Naive B cell (primary cell): ENCODE measurements around the gene RABL2B. TPM values are rescaled to one million over a fixed set of nuclear protein-coding genes. Genes with fewer than 3 reads are reported as not detected.
A peak's percentile ranks its signal among the peaks of the same experiment; 100 is the strongest.
"Not testable (repeated sequence)": the region's sequence is repeated elsewhere in the genome, so short reads cannot be mapped to it uniquely, and the experiment has no call there.

ENCODE experiments used
- ATAC-seq, 2 donors: fragments of 150-1000 bp; cut with Tn5 transposase; 2 replicates each; pipeline ENCODE4 v1.10.0; 2021; ENCODE audit warnings: low read depth in 2 of 2, mild to moderate bottlenecking in 2 of 2, moderate library complexity in 2 of 2
- DNase-seq: peaks from one replicate; pipeline ENCODE4 v3.0.0; 2022
- H3K27ac Mint-ChIP-seq, 6 donors: one replicate each; pipeline ENCODE4 v1.8.0; 2020 to 2022; ENCODE audit warnings: mild to moderate bottlenecking in 6 of 6, mixed read lengths in 6 of 6, moderate library complexity in 5 of 6, inconsistent platforms in 2 of 6
- H3K27me3 Mint-ChIP-seq, 3 donors: one replicate each; pipeline ENCODE4 v1.8.0; 2021 to 2022; ENCODE audit warnings: mixed read lengths in 3 of 3, mild to moderate bottlenecking in 1 of 3
- H3K36me3 Mint-ChIP-seq, 2 donors: one replicate each; pipeline ENCODE4 v1.8.0; 2020 to 2022; ENCODE audit warnings: mixed read lengths in 2 of 2, inconsistent platforms in 1 of 2, mild to moderate bottlenecking in 1 of 2
- H3K4me1 Mint-ChIP-seq, 3 donors: one replicate each; pipeline ENCODE4 v1.8.0; 2020 to 2022; ENCODE audit warnings: mixed read lengths in 3 of 3, inconsistent platforms in 1 of 3, mild to moderate bottlenecking in 1 of 3, moderate library complexity in 1 of 3
- H3K4me3 Mint-ChIP-seq, 8 donors: one replicate each; pipeline ENCODE4 v1.8.0; 2020 to 2022; ENCODE audit warnings: mild to moderate bottlenecking in 8 of 8, mixed read lengths in 8 of 8, moderate library complexity in 8 of 8, inconsistent platforms in 2 of 8
- H3K9me3 Mint-ChIP-seq, 7 donors: one replicate each; pipeline ENCODE4 v1.8.0; 2020 to 2022; ENCODE audit warnings: mixed read lengths in 7 of 7, mild to moderate bottlenecking in 5 of 7, inconsistent platforms in 2 of 7, moderate library complexity in 1 of 7
- polyA plus RNA-seq, 6 donors: library from polyadenylated mRNA; unstranded; fragments of 300-500 nt; fragmentation: Illumina TruSeq; gene quantifications; one replicate each; pipeline ENCODE4 v1.2.3, GENCODE V29; 2021; ENCODE audit warnings: low read depth in 6 of 6

RABL2B gene
- polyA plus RNA-seq, result 10 to 100 TPM; 22.2 to 30.9 (median 26.8) TPM

DNA sequence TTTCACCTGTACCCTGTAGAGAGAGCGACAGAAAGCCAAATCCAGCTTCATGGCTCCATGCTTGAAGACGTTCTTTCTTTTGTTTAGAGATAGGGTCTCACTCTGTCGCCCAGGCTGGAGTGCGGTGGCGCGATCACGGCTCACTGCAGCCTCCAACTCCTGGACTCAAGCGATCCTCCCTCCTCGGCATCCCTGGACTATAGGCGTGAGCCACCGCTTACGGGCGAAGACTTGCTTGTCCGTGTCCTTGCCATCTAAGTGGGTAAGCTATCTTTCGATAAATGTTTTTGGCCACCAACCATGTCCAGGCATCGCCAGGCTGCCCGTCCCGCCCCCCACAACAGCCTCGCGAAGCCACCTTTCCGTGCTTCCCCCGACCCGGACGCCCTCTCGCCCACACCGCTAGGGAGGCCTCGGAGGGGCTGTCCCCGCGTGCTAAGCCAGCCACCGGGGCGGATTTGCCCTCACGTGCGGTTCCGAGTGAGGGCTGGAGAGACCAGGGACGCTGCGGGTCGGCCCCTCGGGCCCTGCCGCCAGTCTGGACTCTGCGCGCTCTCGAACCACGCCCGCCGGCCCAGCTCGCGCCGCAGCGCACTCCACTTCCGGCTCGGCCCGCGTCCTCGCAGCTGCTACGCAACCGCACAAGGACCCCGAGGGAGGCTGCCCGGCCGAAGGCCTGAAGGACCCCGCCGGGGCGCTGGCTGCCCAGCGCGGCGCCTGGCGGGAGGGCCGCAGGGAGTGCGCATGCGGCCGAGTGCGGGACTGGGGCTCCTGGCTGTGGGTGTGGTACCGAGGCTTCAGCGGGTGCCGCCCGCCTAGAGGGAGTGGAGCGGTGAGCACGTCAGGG, at the start of gene RABL2B:
RABL2B (minus strand) TSS at position 604 of the 847 bp plus-strand sequence. CDS start 1,342 bp downstream, outside the sequence.
- not testable (repeated sequence) for H3K27me3 Mint-ChIP-seq, H3K36me3 Mint-ChIP-seq, H3K9me3 Mint-ChIP-seq
- ATAC-seq (peak; percentile 81 to 83), DNase-seq (peak; percentile 94)
- peak within 1 kb of the TSS; percentile 79 to 93 (median 88) for H3K4me3 Mint-ChIP-seq
- peaks cover 6 to 13% (median 8%) of the 10 kb centered on the region in 3 donors for H3K4me1 Mint-ChIP-seq
- peak within 1 kb of the TSS; percentile 78 to 96 (median 89) for H3K27ac Mint-ChIP-seq

DNA sequence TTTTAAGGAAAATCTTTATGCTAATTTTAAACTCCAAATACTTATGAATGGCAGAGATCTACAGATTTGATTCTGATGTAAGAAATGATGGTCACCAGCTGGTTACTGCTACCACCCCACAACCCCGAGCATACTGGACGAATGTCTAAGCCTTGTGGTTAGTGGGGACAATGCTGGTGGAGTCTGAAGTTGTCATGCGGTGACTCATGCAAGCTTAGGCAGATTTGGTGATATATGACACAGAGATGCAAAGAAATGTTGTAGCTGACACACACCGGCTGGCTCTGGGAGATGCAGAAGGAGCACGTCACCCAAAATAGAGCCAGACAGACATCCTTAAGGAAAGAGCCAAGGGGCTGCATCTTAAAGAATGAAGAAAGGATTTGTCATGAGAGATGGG, 3.5 kb upstream of the RABL2B start:
- not testable (repeated sequence) for H3K4me3 Mint-ChIP-seq, H3K27ac Mint-ChIP-seq, H3K36me3 Mint-ChIP-seq, H3K27me3 Mint-ChIP-seq, ATAC-seq, DNase-seq, H3K9me3 Mint-ChIP-seq
- H3K4me1 Mint-ChIP-seq, result peaks cover 6 to 13% (median 8%) of the 10 kb centered on the region in 3 donors

DNA sequence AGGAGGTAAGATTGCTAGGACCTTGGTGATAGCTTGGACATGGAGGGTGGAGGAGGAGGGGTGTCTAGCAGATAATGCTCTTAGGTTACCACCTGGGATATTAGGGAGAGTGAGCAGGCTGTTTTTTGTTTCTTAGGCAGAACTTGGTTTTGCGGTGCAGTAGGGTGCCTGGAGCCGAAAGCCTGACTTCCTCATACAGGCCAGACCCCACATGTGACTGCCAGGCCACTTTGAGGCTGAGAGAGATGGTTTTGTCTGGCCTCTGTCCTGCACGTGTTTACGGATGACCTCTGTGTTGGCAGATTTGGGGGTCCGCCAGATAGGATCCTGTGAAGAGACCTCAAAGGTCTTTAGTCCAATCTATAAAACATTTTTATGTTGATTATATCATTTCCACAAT, 1.9 kb upstream of the RABL2B start:
- Mint-ChIP-seq H3K4me3 (peak overlapping the region in 5 of 8 donors; percentile 44 to 71 (median 68)), H3K4me1 (peaks cover 6 to 13% (median 8%) of the 10 kb centered on the region in 3 donors)
- H3K27ac Mint-ChIP-seq, H3K27me3 Mint-ChIP-seq, H3K36me3 Mint-ChIP-seq, ATAC-seq, DNase-seq, H3K9me3 Mint-ChIP-seq: not testable (repeated sequence)

DNA sequence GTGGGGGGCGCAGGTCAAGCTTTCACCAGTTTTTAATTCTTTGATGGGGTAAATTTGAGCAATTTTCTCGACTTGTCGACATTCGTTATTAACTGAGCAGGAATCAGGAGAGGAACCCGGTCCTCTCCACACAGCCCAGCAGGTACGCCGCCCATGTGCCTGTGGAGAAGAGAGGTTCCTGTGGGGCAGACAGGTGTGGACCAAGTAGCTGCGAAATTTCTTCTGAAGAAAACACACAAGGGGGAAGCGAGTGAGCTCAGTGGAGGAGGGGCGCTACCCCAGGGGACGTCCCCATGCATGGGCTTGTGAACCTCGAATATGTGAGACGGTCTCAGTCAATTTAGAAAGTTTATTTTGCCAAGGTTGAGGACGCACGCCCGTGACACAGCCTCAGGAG, 442 bp upstream of the RABL2B start:
- Mint-ChIP-seq H3K4me1 (peaks cover 6 to 13% (median 8%) of the 10 kb centered on the region in 3 donors), H3K27ac (peak overlapping the region; percentile 78 to 96 (median 89)), H3K4me3 (peak overlapping the region; percentile 79 to 93 (median 88))
- not testable (repeated sequence) for H3K9me3 Mint-ChIP-seq, H3K36me3 Mint-ChIP-seq, H3K27me3 Mint-ChIP-seq
- ATAC-seq (peak; percentile 64 to 69), DNase-seq (peak; percentile 61)

DNA sequence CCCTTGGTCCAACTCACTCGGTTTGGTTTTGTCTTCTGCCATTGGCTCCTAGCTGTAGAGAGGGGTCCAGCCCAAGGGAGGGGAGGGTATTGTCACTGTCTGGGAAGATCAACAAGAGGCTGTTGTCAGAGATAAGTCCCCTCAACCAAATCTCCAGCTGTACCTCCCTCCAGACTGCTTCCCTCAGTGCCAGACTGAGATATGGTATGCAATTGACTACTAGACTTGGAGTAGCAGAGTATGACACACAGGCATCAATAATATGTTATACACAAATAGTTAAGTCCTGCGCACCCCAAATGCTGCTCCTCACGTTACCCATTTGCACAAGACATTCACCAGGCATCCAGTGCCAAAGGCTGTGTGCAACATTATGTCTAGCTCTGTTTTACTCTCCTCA, 1.2 kb downstream of the RABL2B start:
- Mint-ChIP-seq H3K4me3 (peak overlapping the region in 7 of 8 donors; percentile 4 to 79 (median 62)), H3K4me1 (peaks cover 6 to 13% (median 8%) of the 10 kb centered on the region in 3 donors)
- not testable (repeated sequence) for H3K9me3 Mint-ChIP-seq, H3K27me3 Mint-ChIP-seq, H3K27ac Mint-ChIP-seq, ATAC-seq, DNase-seq, H3K36me3 Mint-ChIP-seq

DNA sequence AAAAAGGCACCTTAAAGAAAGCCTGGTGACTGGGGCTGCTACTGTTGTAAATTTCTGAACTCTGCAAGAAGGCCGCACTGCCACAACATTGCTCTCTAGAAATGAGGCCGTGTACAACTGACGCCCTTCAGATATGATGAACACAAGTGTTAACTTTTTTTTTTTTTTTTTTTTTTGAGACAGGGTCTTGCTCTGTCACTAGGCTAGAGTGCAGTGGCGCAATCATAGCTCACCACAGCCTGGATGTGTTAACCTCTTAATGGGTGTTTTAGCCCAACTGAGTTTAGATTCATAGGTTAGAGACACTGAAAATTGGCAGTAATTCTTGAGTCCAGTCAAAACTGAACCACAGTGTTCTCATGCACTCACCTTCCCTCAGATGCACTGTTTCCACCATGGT, 3.2 kb downstream of the RABL2B start:
- H3K36me3 Mint-ChIP-seq, ATAC-seq, DNase-seq, H3K27me3 Mint-ChIP-seq, H3K27ac Mint-ChIP-seq, H3K9me3 Mint-ChIP-seq: not testable (repeated sequence)
- H3K4me3 Mint-ChIP-seq, result peak overlapping the region in 1 of 8 donors; percentile 38
- peaks cover 6 to 11% (median 8%) of the 10 kb centered on the region in 3 donors for H3K4me1 Mint-ChIP-seq

DNA sequence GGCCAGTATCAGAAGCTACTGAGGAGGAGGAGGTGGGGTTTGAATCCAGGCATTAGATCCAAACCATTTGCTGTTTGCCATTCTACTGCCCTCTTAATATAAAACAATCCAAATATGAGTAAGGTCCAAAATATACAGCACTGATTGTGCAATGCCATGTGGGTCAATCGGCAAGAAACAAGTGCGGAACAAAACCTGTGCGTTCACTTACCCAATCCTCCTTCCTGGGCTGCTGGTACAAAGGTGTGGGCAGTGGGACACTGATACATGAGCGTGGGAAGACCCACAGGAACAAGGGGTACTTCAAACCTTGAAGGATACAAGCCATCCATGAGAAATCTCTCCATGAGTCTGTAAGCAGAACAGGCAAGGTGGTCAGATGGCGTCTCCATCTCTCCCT, 5.8 kb downstream of the RABL2B start:
- not testable (repeated sequence) for H3K27ac Mint-ChIP-seq, ATAC-seq, DNase-seq, H3K4me1 Mint-ChIP-seq, H3K4me3 Mint-ChIP-seq, H3K9me3 Mint-ChIP-seq, H3K27me3 Mint-ChIP-seq, H3K36me3 Mint-ChIP-seq

DNA sequence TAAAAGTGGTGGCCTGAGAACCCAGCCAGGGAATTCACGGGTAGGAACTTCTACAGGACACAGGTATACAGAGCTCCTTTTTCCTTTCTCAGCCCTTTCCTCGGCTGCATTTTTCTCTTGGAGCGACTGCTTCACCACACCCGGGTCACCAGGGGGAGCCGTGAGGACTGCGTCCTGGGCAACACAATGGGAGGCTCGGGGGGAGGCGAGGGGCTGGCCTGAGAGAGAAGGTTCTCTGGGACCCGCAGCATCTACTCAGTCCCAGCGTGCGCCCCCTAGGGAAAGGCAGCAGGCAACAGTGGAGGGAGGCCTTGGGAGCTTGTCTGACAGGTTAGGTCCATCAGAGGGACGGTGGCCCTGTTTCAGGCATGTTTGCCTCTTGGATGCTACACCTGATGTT, 8.3 kb downstream of the RABL2B start:
- ATAC-seq, H3K4me1 Mint-ChIP-seq, H3K9me3 Mint-ChIP-seq, H3K4me3 Mint-ChIP-seq, DNase-seq, H3K27ac Mint-ChIP-seq, H3K36me3 Mint-ChIP-seq, H3K27me3 Mint-ChIP-seq: not testable (repeated sequence)

DNA sequence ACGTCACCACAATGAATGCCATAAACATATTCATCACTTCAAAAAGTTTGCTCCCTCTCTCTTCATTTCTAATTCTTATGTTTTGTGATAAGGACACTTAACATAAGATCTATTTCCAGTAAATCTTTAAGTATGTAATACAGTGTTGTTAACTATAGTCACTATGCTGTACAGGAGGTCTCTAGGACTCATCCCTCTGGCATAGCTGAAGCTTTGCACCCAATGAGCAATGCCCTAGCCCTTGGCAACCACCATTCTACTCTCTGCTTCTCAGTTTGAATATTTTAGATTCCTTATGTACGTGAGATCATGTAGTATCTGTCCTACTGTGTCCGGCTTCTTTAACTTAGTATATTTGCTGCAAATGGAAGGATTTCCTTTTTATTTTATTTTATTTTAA, 19.1 kb downstream of the RABL2B start:
- DNase-seq, H3K36me3 Mint-ChIP-seq, H3K4me1 Mint-ChIP-seq, ATAC-seq, H3K27ac Mint-ChIP-seq, H3K27me3 Mint-ChIP-seq, H3K4me3 Mint-ChIP-seq, H3K9me3 Mint-ChIP-seq: not testable (repeated sequence)

DNA sequence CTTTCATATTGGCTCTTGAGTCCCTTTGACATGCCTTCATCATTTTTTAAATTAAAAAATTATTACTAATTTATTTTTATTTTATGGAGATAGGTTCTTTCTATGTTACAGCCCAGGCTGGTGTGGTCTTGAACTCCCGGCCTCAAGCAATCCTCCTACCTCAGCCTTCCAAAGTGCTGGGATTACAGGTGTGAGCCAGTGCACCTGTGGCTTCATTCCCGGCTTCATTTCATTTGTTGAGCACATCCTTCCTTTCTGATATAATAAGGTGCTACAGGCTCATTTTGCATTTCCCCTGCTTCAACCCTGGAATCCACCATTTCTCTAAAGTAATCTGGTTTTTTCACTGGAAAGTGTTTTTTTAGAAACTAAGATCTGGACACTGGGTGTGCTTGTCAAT, 21.6 kb downstream of the RABL2B start:
- H3K27me3 Mint-ChIP-seq, H3K9me3 Mint-ChIP-seq, H3K4me1 Mint-ChIP-seq, ATAC-seq, H3K4me3 Mint-ChIP-seq, H3K27ac Mint-ChIP-seq, H3K36me3 Mint-ChIP-seq, DNase-seq: not testable (repeated sequence)

DNA sequence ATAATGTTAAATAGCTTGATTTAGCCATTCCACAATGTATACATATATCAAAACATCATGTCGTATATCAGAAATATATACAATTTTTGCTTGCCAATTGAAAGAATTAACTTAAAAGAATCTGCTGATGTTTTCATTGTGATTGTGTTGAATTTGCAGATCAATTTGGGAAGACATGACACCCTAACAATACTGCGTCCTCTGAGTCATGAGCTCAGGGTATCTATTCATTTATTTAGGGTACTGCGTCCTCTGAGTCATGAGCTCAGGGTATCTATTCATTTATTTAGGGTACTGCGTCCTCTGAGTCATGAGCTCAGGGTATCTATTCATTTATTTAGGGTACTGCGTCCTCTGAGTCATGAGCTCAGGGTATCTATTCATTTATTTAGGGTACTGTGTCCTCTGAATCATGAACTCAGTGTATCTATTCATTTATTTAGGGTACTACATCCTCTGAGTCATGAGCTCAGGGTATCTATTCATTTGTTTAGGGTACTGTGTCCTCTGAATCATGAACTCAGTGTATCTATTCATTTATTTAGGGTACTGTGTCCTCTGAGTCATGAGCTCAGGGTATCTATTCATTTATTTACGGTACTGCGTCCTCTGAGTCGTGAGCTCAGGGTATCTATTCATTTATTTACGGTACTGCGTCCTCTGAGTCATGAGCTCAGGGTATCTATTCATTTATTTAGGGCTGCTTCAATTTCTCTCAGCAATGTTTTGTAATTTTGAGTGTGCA, 23.7 kb downstream of the RABL2B start:
- peaks cover 6 to 12% (median 8%) of the 10 kb centered on the region in 3 donors for H3K4me1 Mint-ChIP-seq

DNA sequence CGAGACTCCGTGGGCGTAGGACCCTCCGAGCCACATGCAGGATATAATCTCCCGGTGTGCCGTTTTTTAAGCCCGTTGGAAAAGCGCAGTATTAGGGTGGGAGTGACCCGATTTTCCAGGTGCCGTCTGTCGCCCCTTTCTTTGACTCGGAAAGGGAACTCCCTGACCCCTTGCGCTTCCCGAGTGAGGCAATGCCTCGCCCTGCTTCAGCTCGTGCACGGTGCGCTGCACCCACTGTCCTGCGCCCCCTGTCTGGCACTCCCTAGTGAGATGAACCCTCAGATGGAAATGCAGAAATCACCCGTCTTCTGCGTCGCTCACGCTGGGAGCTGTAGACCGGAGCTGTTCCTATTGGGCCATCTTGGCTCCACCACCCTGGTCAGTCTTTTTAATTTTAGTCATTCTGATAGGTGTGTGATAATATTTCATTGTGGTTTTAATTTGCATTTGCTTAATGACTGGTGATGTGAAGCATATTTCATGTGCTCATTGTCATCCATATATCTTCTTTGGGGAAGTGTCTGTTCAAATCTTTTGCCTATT, 26.4 kb downstream of the RABL2B start:
- DNase-seq, result peak; percentile 40
- peak; percentile 54 to 61 for ATAC-seq
- Mint-ChIP-seq H3K27ac (peak overlapping the region in 5 of 6 donors; percentile 18 to 61 (median 45)), H3K4me3 (peak overlapping the region; percentile 91 to 99 (median 94)), H3K4me1 (peaks cover 6 to 12% (median 8%) of the 10 kb centered on the region in 3 donors)
- not testable (repeated sequence) for H3K9me3 Mint-ChIP-seq, H3K27me3 Mint-ChIP-seq, H3K36me3 Mint-ChIP-seq

More for the DNA sequence above, 23.7 kb downstream of the RABL2B start:
- not testable (repeated sequence) for ATAC-seq, H3K4me3 Mint-ChIP-seq, H3K36me3 Mint-ChIP-seq, H3K27me3 Mint-ChIP-seq, H3K9me3 Mint-ChIP-seq, DNase-seq, H3K27ac Mint-ChIP-seq

DNA sequence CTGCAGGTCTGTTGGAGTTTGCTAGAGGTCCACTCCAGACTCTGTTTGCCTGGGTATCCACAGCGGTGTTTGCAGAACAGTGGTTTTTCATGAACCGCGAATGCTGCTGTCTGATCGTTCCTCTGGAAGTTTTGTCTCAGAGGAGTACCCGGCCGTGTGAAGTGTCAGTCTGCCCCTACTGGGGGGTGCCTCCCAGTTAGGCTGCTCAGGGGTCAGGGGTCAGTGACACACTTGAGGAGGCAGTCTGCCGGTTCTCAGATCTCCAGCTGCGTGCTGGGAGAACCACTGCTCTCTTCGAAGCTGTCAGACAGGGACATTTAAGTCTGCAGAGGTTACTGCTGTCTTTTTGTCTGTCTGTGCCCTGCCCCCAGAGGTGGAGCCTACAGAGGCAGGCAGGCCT, 27.0 kb downstream of the RABL2B start:
- Mint-ChIP-seq H3K27ac (peak overlapping the region in 1 of 6 donors; percentile 32), H3K4me1 (peaks cover 6 to 12% (median 8%) of the 10 kb centered on the region in 3 donors), H3K4me3 (peak overlapping the region; percentile 91 to 99 (median 94))
- not testable (repeated sequence) for DNase-seq, ATAC-seq, H3K36me3 Mint-ChIP-seq, H3K27me3 Mint-ChIP-seq, H3K9me3 Mint-ChIP-seq
